GM18909 (cell line): ENCODE results near the gene ATE1.

Experiments
- ATAC-seq: cut with Tn5 transposase; IDR thresholded peaks from one replicate; pipeline ENCODE4 v1.9.1; 2021; ENCODE audit warnings: mild to moderate bottlenecking; ENCODE audit not compliant: unreplicated experiment, poor library complexity

The ATE1 gene

DNA sequence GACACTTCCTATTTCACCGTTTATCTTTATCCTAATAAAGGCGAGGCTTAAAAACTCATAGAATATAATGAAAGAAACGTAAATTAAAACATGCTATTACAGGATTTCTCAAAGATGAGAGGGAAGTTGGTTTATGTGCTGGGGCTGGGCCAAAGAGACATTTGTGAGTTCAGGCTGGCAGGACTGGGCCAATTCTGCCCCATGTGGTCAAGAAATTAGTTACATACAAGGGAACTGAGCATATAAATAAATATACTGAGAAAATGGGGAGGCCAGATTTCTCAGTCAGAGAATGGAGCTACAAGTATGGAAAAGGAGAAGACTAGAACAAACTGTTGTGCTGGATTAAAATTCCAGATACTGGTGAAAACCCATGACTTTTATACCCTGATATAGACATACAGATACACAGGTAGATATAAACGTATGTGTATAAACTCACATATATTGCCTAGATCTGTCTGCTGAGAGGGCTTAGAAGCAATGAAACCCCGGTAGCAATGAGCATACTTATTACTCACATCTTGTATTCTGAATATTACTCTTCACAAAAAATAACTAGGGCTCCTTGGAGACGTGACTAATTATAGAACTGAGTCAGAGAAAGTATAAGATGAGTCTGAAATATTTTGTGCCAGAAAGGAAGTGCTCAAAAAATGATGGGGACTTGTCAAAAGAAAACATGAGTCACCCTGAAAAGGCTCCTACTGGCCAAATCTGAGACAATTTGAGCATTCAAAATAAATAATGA is 173.9 kb downstream of the ATE1 start:
- ATAC-seq, result peak; percentile 74

GRCh38 chr10:121751191-121751760 is 176.6 kb downstream of the ATE1 start:
- no peak for ATAC-seq

DNA sequence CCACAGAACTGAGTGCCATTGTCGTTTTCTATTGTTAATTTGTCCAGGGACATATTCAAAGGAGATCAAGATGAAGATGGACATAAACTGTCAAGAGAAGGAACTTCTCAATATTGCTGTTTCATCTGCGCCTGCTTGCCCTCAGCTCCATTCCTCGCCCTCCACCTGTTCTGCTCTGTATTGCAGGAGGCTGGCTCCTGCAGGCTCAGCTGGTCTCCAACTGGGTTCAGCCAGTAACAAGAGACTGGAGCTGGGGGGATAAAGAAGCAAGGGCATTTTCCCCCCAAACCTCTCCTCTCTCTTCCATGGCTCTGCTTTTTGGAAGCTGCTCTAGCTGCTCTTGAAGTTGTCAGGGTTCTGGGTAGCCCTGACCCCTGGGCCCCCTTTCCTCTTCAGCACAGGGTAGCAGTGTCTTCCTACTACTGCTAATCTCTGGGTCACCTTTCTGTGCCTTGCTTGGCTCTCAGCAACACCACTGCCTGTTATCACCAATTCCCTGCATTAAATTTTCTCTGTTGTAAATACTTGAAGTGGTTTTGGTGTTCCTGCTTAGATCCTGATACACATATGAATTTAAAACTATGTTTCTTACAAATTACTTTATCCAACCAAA is 180.6 kb downstream of the ATE1 start:
- no peak for ATAC-seq

DNA sequence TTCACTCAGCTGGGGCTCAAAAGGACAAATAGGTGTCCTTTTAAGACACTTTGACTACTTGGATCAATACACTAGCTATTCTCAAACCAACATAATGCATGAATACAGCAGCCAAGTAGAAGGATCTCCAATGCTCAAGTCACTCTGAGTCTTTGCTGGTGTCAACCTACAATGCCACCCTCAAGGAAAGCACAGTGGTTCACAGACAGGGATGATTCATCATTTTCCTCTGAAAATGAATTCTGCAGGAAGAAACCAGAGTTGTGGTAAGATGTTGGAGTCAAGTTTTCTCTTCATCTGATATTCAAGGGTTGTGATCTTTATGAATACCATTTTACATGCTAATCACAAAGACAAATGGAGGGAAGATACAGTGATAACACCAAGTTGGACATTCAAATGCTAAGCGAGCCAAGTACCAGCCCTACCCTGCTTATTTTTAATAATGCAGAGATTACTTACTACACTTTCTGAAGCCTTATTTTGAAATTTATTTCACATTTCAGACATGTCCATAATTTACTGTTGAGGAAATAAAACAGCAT is 186.5 kb downstream of the ATE1 start:
- no peak for ATAC-seq

- no peak for ATAC-seq
These were observed 187.8 kb downstream of the ATE1 start for GRCh38 chr10:121740069-121740468.

DNA sequence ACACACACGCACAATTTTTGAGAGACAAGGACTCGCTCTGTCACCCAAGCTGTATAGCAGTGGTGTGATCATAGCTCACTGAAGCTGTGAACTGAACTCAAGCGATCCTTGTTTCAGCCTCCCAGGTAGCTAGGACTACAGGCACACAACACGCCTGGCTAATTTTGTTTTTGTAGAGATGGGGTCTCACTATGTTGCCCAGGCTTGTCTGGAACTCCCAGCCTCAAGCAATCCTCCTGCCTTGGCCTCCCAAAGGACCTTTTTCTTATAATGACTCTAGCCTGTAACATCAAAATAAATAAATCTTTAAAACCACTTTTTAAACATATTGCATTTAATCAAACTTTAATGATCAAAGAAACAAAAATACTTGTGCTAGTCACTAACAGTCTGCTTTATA is 188.7 kb downstream of the ATE1 start:
- no peak for ATAC-seq

DNA sequence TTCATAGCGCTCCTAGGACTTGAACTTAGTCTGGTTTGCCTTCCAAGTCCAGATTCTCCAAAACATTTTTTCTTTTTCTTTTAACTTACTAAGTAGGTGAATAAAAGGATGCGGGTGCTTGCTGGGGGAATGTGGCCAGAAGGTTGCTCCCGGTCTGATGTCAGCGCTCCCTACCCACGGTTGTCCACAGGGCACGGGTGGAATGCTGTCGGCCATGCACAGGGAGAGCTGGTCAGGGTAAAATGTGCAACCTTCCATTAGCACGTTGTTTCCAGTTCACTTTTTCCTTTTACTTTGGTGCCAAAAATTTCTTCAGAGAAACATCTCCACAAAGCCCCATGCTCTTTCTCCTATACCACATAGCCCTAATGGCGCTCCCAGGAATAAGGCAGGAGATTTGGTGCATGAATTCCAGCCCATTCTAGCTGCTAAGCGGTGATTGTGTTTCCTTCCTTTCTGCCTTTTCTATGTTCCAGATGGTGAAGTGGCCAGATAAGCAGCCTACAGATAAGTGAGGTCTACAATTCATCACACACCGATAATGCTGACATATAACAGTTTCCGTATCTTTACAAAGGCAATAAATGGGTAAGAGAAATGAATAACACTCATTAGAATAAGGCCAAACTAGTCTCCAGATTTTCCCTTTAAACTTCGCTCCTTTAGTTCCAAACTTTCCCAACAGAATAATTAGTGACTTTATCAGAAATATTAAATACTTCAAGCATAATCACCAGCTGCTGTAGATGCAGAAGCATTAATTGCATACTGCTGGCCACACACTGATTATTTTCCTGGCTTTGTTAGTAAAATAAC is 191.3 kb downstream of the ATE1 start:
- no peak for ATAC-seq

DNA sequence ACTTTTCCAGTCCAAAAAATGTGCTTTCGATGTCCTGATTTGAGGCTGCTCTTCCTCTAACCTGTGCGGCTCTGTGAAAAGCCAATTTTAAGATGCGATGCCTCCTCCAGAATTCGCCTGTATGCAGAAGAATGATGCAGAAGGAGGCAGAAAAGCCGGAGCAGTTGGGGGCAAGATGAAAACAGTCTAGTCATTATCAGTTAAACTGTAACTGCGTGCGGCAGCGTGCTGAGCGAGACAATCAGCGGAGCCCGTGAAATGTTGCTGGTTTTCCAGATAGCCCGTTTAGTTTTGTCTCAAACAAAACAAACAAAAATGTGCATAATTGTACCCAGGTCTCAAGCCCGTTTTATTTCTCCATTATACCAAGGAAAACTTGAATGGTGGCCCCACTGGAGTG is 192.6 kb downstream of the ATE1 start:
- ATAC-seq, result no peak

DNA sequence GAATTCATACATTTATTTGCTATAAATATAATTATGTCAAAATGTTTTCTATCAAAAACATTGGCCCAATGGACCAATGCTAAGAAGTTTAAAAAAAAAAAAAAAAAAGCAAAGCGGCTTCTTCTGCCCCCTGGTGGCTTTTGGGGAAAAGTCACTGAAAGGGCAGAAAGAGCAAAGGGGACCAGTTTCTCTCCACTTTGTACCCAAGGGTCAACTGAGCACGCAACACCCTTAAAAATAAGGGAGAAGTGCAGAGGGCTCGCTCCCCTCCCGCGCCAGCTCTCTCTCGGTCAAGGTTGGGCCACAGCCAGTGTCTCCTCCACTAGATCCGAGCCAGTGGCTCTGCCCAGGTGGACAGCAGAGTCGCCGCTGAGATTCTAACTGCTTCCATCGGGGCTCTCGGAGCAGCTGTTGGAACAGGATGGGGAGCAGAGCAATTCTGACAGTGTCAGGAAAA is 193.2 kb downstream of the ATE1 start:
- ATAC-seq, result no peak

- no peak for ATAC-seq
These were observed 195.0 kb downstream of the ATE1 start for GRCh38 chr10:121732656-121733445.

DNA sequence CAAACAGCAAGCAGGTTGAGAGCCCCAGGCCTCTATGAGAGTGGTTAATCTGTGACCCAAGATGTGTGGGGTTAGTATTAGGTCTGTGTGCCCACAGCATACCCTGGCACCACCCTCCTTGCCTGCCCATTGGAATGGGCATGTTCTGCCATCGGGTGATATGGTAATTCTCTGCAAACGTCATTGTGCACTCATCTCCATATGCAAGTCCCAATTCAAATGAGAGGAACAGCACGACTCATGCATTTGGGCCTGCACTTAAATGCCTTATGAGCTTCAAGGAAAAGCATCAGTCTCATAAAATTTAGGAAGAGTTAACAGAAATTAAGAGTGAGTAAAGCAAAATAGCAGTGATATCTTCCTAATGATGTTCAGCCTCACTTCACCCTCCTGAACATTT is 195.7 kb downstream of the ATE1 start:
- ATAC-seq, result no peak

DNA sequence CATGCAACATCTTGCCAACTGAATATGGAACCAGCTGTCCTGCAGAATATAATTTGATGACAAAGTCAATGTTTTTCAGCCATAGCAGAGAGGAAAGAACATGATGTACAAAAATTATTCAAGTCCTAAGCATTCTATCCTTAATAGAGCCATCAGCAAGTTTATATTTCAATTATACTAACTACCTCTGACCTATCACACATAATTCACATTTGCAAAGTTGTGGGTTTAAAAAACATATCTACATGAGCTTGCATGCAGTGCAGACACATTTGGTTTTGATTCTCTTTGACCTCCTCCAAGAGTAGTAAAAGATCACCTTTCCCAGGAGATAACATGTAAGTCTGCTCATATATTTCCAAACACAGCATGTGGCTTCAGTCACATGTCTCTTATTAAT is 203.5 kb downstream of the ATE1 start:
- ATAC-seq, result no peak

- ATAC-seq, result no peak
These were observed 205.2 kb downstream of the ATE1 start for GRCh38 chr10:121722665-121723064.

- ATAC-seq, result no peak
These were observed 206.6 kb downstream of the ATE1 start for GRCh38 chr10:121721257-121721656.

- no peak for ATAC-seq
These were observed 211.9 kb downstream of the ATE1 start for GRCh38 chr10:121715969-121716368.

DNA sequence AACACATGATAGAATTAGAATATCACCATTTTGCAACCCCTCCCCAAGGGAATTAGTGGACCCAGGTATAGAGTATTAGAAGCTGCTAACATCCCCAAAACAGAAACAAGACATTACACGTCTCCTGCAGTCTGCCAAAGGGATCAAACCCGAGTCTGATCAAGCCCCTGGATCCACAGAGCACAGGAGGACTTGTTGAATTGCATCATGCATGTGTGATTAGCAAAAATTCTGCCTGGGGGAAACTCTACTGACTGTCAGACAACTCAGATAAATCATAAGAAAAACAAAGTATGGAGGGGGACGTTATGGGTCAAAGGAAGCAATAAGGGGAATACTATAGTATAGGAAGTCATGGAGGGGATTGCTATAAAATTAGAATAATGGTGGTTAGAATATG is 212.8 kb downstream of the ATE1 start:
- ATAC-seq, result no peak

- no peak for ATAC-seq
These were observed 214.3 kb downstream of the ATE1 start for GRCh38 chr10:121713486-121713885.

DNA sequence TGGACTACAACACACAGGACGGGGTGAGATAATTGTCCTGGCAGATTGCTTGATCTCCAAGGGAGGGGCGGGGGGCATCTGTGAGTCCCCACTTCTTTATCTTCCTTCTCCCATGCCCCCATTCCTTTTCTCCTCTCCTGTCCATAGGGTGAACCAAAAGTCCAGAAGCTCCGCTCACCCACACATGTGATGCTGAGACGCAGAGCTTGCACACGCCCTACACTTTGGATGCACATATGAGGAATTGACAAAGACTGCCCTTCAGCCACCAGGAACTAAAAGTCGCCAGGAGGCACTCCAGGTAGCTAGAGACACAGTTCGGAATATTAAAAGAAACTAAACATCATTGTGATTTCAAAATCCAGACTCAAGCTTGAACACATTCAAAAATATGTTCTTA is 216.9 kb downstream of the ATE1 start:
- ATAC-seq, result no peak

- no peak for ATAC-seq
These were observed 217.6 kb downstream of the ATE1 start for GRCh38 chr10:121710207-121710606.

- ATAC-seq, result no peak
These were observed 218.2 kb downstream of the ATE1 start for GRCh38 chr10:121709675-121710073.
